ENCODE data around the gene ELL. TPM values are rescaled to one million over a fixed set of nuclear protein-coding genes. Genes with fewer than 3 reads are reported as not detected.
A peak's percentile ranks its signal among the peaks of the same experiment; 100 is the strongest.

Gene ELL
- total RNA-seq (10 to 100 TPM; 46.2 to 46.8 TPM), total RNA-seq (26.9 to 123 (median 46.8) reads per million in 172 experiments)
- 13.2 TPM for polyA plus RNA-seq (2013, experiment 1 of 2)
- polyA plus RNA-seq (2013, experiment 2 of 2) = 13.9 TPM

DNA sequence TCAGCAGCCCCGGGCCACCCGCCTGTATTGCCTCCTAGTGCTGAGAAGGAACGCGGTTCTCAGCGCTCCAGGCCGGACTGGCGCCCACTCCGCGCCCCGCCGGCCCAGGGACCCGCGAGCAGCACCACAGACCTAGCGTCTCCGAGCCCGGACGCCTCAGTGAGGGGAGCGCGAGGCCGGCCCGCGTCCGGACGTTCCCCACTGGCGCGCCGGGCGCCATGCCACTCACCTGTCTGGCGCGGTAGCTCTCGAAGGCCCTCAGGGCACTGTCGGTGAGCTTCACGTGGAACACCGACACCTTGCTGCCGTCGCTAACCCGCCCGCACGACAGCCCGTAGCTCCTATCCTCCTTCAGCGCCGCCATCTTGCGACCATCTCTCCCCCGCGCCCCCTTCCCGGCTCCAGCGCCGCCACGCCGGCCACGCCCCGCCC lies at the start of gene ELL:
Gene ELL, minus strand, starts transcription at position 379 of the 432 bp plus-strand sequence. Its CDS starts 15 bp downstream, at position 364.
- H3K27ac Mint-ChIP-seq = peak within 1 kb of the TSS; percentile 86
- peak in 1 of 14 experiments; percentile 8 for DNase-seq
- Histone ChIP-seq H3K27ac (ENCODE audit: low read depth in 1 of 2, low read length in 2 of 2) (peak within 1 kb of the TSS; percentile 90 to 95), H3K4me3 (ENCODE audit: low read length) (peak within 1 kb of the TSS; percentile 79), H3K4me1 (ENCODE audit: insufficient read depth, low read length) (peaks cover 50% of the 10 kb centered on the region), H3K9me3 (ENCODE audit: control insufficient read depth in 1 of 2, insufficient read depth in 1 of 2, low read length in 2 of 2) (no peaks in the 10 kb centered on the region), H3K27me3 (ENCODE audit: control insufficient read depth in 1 of 2, insufficient read depth in 2 of 2, low read length in 2 of 2) (no peaks in the 10 kb centered on the region), H3K36me3 (ENCODE audit: insufficient read depth, low read length) (peaks cover 3% of the 10 kb centered on the region)
- H3K4me1 Mint-ChIP-seq (ENCODE audit: low read depth) = peaks cover 13% of the 10 kb centered on the region
- ChIA-PET CTCF (interaction anchor here (1.1 to 4.2 kb wide), 9 partner anchors 22 to 73 kb away, joined by 3 to 35 read pairs (median 5); partner anchors contain the start of genes FKBP8 and KXD1), POLR2A (interaction anchor here (0.6 to 5.1 kb wide), 22 partner anchors 11 to 950 kb away, joined by 3 to 59 read pairs (median 5); partner anchors contain the start of genes COPE, DDX49, FKBP8 and JUND)
- intact Hi-C loops (cut with DNase I, micrococcal nuclease) = loop anchor here (1.0 to 10.0 kb wide), 15 partner anchors 22 to 397 kb away; partner anchors contain the start of genes COPE (in 2 of the 2), DDX49 (in 2 of the 2), UBA52 (in 2 of the 2) and FKBP8 (in 1 of the 2)
- TF ChIP-seq, protein P1, sequence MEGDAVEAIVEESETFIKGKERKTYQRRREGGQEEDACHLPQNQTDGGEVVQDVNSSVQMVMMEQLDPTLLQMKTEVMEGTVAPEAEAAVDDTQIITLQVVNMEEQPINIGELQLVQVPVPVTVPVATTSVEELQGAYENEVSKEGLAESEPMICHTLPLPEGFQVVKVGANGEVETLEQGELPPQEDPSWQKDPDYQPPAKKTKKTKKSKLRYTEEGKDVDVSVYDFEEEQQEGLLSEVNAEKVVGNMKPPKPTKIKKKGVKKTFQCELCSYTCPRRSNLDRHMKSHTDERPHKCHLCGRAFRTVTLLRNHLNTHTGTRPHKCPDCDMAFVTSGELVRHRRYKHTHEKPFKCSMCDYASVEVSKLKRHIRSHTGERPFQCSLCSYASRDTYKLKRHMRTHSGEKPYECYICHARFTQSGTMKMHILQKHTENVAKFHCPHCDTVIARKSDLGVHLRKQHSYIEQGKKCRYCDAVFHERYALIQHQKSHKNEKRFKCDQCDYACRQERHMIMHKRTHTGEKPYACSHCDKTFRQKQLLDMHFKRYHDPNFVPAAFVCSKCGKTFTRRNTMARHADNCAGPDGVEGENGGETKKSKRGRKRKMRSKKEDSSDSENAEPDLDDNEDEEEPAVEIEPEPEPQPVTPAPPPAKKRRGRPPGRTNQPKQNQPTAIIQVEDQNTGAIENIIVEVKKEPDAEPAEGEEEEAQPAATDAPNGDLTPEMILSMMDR (IDR thresholded peaks at IDR 0.05) = no peak
- H3K4me3 Mint-ChIP-seq = peak within 1 kb of the TSS; percentile 97
- no peaks in the 10 kb centered on the region for H3K27me3 Mint-ChIP-seq
- ATAC-seq (ENCODE audit: poor library complexity) = no peak
- H3K36me3 Mint-ChIP-seq (ENCODE audit: low read depth) = peaks cover 6% of the 10 kb centered on the region
- no peaks in the 10 kb centered on the region for H3K9me3 Mint-ChIP-seq

DNA sequence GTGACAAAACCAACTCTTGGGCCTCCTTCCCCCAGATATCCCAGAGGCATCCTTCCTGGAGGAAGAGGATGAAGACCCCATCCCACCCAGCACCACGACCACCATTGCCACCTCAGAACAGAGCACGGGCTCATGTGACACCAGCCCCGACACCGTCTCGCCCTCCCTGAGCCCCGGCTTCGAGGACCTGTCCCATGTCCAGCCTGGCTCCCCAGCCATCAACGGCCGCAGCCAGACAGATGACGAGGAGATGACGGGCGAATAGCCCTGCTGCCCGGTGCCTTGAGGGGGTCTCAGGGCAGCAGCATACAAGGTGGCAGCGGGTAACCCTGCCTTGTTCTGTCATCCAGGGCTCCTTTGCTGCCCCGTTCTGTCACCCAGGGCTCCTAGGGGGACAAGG lies 46.5 kb upstream of the ELL start:
- POLR2A ChIA-PET = interaction anchor here (1.1 to 4.5 kb wide), 3 partner anchors 10 to 20 kb away, joined by 3 to 87 read pairs (median 6); partner anchors contain the start of genes KXD1 and REX1BD
- H3K36me3 ChIP-seq (ENCODE audit: insufficient read depth, low read length) = peaks cover 61% of the 10 kb centered on the region
- Mint-ChIP-seq H3K36me3 (ENCODE audit: low read depth) (peaks cover 76% of the 10 kb centered on the region), H3K9me3 (no peaks in the 10 kb centered on the region), H3K4me3 (no peak overlapping the region), H3K4me1 (ENCODE audit: low read depth) (peaks cover 20% of the 10 kb centered on the region), H3K27me3 (no peaks in the 10 kb centered on the region), H3K27ac (no peak overlapping the region)
- intact Hi-C loops (cut with DNase I, micrococcal nuclease) = no loop called here
- DNase-seq (no peak), ATAC-seq (ENCODE audit: poor library complexity) (no peak)
- H3K27ac ChIP-seq (ENCODE audit: low read depth in 1 of 2, low read length in 2 of 2) = no peak overlapping the region
- H3K9me3 ChIP-seq (ENCODE audit: control insufficient read depth in 1 of 2, insufficient read depth in 1 of 2, low read length in 2 of 2) = no peaks in the 10 kb centered on the region
- peaks cover 23% of the 10 kb centered on the region for H3K4me1 ChIP-seq (ENCODE audit: insufficient read depth, low read length)
- TF ChIP-seq, protein P1 (IDR thresholded peaks at IDR 0.05) = no peak
- no peak overlapping the region for H3K4me3 ChIP-seq (ENCODE audit: low read length)
- no peaks in the 10 kb centered on the region for H3K27me3 ChIP-seq (ENCODE audit: control insufficient read depth in 1 of 2, insufficient read depth in 2 of 2, low read length in 2 of 2)
- CTCF ChIA-PET = no interaction called here

DNA sequence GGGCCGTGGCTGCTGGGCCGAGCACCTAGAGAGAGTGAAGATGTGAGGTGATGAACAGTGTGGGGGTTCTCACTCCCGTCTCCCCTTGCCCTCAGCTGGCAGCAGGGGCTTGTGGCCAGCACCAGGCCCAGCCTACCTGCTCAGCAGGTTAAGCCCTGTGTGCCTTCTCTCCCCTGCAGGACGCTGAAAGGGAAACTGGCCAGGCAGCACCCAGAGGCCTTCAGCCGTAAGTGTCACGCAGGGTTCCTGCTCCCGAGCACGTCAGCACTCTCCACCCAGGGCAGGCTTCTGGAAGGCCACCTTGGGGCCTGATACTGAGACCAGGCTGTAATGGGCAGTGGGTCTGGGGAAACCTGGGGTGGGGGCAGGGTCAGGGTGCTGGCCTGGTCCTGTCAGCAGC lies 45.1 kb upstream of the ELL start:
- Mint-ChIP-seq H3K9me3 (no peaks in the 10 kb centered on the region), H3K4me3 (no peak overlapping the region), H3K36me3 (ENCODE audit: low read depth) (peaks cover 72% of the 10 kb centered on the region), H3K27me3 (no peaks in the 10 kb centered on the region), H3K4me1 (ENCODE audit: low read depth) (peaks cover 9% of the 10 kb centered on the region), H3K27ac (no peak overlapping the region)
- Histone ChIP-seq H3K9me3 (ENCODE audit: control insufficient read depth in 1 of 2, insufficient read depth in 1 of 2, low read length in 2 of 2) (no peaks in the 10 kb centered on the region), H3K27ac (ENCODE audit: low read depth in 1 of 2, low read length in 2 of 2) (no peak overlapping the region), H3K4me1 (ENCODE audit: insufficient read depth, low read length) (peaks cover 9% of the 10 kb centered on the region), H3K36me3 (ENCODE audit: insufficient read depth, low read length) (peaks cover 69% of the 10 kb centered on the region), H3K27me3 (ENCODE audit: control insufficient read depth in 1 of 2, insufficient read depth in 2 of 2, low read length in 2 of 2) (no peaks in the 10 kb centered on the region), H3K4me3 (ENCODE audit: low read length) (no peak overlapping the region)
- TF ChIP-seq, protein P1 (IDR thresholded peaks at IDR 0.05) = no peak
- intact Hi-C loops (cut with DNase I, micrococcal nuclease) = no loop called here
- ChIA-PET POLR2A (interaction anchor here (1.6 kb wide), 1 partner anchor 9 kb away, joined by 6 read pairs; the partner anchor contains the start of gene KXD1), CTCF (no interaction called here)
- DNase-seq = no peak
- ATAC-seq (ENCODE audit: poor library complexity) = no peak

All from CD4-positive, alpha-beta T cell (primary cell).